GM12873 (cell line): ENCODE measurements around the gene GAS6.

Experiments
- CTCF ChIP-seq: IDR thresholded peaks from 2 replicates; pipeline ENCODE4 v1.5.1; 2012; ENCODE audit warnings: low read depth, mild to moderate bottlenecking, moderate library complexity, low read length, control low read depth; ENCODE audit not compliant: insufficient read depth; ENCODE audit errors: missing control alignments

GAS6 gene

GRCh38 chr13:113792886-113793717, 70.8 kb downstream of the GAS6 start:
- TF ChIP-seq CTCF, result no peak

GRCh38 chr13:113792236-113792770, 71.6 kb downstream of the GAS6 start:
- no peak for TF ChIP-seq CTCF

GRCh38 chr13:113791761-113792160, 72.1 kb downstream of the GAS6 start:
- no peak for TF ChIP-seq CTCF

GRCh38 chr13:113791226-113791625, 72.7 kb downstream of the GAS6 start:
- TF ChIP-seq CTCF, result no peak

- no peak for TF ChIP-seq CTCF
These were observed 74.7 kb downstream of the GAS6 start for GRCh38 chr13:113789167-113789566.

GRCh38 chr13:113788413-113789135, 75.3 kb downstream of the GAS6 start:
- TF ChIP-seq CTCF, result no peak

GRCh38 chr13:113787694-113788093, 76.2 kb downstream of the GAS6 start:
- no peak for TF ChIP-seq CTCF
